GM19238 (cell line): ENCODE results near the gene OSGIN1.
A peak's percentile ranks its signal among the peaks of the same experiment; 100 is the strongest.

Source experiments
- DNase-seq: peaks from one replicate; pipeline ENCODE4 v3.0.0; 2011; ENCODE audit warnings: low spot score; ENCODE audit not compliant: insufficient read length

OSGIN1 gene, protein sequence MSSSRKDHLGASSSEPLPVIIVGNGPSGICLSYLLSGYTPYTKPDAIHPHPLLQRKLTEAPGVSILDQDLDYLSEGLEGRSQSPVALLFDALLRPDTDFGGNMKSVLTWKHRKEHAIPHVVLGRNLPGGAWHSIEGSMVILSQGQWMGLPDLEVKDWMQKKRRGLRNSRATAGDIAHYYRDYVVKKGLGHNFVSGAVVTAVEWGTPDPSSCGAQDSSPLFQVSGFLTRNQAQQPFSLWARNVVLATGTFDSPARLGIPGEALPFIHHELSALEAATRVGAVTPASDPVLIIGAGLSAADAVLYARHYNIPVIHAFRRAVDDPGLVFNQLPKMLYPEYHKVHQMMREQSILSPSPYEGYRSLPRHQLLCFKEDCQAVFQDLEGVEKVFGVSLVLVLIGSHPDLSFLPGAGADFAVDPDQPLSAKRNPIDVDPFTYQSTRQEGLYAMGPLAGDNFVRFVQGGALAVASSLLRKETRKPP

DNA sequence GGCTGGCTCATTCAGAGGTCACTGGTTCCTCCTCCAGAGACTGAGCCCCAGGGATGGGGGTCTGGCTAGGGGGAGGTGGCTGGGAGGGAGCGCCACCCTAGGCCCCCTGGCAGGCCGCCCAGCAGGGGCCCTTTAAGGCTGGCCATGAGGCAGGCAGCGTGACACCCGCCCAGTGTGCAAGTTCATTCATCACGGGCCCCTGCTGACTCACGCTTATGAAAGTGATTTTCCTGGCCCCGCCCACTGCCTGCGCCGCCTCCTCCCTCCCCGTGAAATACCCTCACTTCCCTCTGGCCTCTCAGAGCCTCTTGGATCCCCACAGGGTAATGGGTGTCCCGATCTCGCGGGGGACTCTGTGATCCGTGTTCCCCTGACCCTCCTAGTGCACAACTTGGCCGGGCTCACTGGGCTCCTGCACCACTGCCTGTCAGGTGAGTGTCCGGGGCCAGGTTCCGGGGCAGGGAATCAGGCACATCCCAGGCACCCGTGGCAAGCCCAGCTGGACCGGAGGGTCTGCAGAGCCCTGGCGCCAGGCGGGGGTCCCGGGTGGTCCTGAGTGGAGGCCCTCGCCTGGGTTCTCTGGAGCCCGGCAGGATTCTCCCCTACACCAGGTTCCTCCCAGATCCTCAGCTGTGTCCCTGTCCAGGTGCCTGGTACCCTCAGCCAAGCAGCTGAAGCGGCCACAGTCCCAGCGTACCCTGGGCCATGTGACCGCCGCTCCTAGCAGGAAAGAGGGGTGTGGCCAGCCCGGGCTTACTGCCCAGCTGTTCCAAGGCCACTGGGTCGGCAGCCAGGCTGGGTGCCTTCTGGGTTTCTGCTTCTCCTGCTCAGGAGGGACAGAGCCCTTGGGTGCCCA, at the start of gene OSGIN1:
OSGIN1 (plus strand) TSS at position 301 of the 856 bp plus-strand sequence. CDS start 4,432 bp downstream, outside the sequence.
- DNase-seq = peak; percentile 62

GRCh38 chr16:83903751-83904150, 49.3 kb upstream of the OSGIN1 start:
- DNase-seq = no peak

DNA sequence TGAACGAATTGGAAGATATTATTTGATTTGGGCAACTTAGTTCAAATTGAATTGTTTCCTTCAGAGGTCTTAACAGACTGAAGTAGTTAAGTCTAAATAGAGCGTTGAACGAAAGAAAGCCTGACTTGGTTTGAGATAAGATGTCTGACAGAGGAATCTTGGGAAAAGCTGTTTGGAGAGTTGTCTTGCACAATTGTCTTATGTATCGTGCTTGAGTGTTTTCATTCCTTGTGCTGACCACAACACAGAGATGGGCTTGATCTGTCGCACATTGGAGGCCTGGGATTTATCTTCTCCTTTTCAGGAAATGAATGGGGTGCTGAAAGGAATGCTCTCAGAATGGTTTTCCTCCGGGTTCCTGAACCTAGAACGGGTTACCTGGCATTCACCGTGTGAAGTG, 46.4 kb upstream of the OSGIN1 start:
- DNase-seq = no peak

DNA sequence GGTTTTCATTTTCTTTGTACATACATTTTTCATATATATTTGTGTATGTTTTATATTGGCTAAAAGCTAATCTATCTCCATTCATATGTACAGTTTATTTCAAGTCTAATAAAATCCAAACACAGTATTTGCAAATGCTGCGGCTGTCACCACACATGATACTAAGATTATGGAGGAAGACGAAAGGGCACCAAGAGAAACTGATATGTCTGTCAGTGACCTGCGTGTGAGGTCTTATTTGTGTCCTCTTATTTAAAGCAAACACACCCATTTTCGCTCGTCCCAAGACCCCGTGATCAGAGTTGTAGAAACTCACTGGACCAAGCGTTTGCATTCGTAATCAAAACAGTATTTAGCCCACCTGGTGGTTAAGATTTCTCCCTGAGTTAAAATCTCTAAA, 45.9 kb upstream of the OSGIN1 start:
- no peak for DNase-seq

DNA sequence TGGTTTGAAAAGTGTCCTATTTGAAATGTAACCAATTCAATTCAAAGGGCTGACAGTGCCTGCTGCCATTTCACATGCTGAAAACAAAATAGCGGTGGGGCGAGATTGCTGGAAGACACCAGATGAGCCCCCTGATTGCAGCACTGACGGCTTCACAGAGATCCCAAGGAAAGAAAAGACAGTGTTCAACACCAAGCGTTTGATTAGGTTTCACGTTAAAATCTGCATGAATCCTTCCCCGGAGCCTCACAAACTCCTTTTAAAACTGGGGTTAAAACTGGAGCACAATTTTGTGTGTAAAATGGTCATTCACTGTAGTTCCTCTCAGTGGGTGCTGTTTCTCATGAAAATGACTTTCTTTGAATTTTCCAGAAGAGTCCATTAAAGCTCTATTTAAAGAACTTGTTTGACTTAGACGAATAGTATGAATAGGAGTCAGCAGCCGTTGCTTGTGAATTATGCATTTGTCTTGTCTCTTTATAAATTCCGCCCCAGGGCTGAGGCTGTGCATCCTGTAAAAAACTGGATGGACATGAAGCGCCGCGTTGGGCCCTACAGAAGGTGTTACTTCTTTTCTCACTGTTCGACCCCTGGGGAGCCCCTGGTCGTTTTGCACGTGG, 45.3 kb upstream of the OSGIN1 start:
- DNase-seq = no peak

DNA sequence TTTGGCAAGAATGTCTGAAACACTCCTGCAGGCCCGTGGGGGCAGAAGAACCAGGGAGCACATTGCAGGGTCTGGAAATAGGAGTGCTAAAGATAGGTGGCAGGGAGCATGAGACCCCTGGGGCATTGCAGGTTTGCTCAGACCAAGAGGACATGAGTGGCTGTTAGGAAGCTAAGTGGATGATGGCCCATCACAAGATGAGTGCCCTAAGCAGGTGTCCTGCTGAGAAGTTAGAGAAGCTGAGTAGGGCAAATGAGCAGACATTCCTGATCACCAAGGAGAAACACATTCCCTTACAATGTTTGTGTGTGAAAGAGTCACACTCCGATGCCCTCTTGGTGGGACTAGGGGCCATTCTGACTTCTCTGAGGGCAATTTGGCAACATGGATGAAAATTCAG, 44.2 kb upstream of the OSGIN1 start:
- DNase-seq = no peak

DNA sequence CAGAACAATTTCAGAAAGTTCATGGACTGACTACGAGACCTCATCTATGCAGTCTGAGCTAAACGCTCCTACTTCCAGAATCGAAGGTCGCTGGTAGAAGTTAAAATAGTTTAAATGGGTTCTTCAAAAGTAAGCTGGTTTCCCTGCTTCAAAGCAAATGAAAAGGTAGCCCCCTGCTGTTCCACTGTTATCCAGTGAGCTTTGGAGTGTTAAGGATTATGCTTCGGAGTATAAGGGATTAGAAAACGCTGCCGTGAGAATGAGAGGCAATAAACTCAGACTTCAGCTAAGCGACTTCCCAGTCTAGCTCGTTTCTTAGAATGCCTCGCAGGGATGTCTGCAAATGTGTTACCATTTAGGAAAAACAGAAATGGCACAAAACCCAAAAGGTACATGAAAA, 41.8 kb upstream of the OSGIN1 start:
- DNase-seq = no peak

GRCh38 chr16:83912519-83913244, 40.4 kb upstream of the OSGIN1 start:
- DNase-seq = no peak

DNA sequence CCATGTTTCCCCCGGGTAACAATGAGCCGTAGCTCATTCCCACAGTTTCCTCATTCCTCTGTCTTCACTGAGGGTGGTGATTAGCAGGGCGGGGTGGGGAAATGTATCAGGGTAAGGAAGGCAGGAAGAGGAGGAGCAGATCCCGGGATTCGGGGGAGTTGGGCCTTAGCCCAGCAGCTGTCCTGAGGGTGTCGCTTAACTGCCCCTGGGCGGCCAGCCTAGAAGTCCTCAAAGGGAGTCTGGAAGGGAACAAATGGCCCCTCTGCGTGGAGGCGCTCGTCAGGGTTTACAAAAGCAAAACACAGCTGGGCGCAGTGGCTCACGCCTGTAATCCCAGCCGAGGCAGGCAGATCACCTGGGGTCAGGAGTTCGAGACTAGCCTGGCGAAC, 39.8 kb upstream of the OSGIN1 start:
- no peak for DNase-seq

DNA sequence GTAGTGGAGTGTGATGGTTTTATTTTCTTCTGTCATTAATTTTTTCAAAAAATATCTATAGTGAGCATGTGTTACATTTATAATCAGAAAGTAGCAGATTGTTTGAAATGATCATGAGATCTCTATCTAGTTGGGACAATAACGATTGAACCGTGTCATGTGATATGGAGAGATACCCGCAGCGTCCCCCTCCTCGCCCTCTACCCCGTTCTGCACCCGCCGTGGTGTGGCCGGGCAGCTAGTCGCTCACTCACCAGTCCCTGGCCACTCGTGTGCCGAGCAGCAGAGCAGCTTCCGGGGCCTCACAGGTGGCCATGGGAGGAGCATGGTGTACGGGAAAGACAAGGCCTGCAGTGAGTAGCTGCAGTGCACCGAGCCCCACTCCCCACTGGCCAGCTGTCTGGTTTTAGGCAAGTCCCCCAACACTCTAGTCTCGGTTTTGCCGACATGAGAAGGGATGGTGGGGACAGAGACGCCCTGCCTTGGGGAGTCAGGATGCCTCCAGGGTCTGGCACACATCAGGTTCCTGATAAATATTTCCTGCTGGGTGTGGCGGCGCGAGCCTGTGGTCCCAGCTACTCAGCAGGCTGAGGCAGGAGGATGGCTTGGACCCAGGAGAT, 38.8 kb upstream of the OSGIN1 start:
- DNase-seq = no peak

- no peak for DNase-seq
These were observed 38.0 kb upstream of the OSGIN1 start for GRCh38 chr16:83915081-83915480.

GRCh38 chr16:83915491-83915890, 37.5 kb upstream of the OSGIN1 start:
- no peak for DNase-seq

- no peak for DNase-seq
These were observed 35.6 kb upstream of the OSGIN1 start for GRCh38 chr16:83917152-83918120.

GRCh38 chr16:83920894-83921491, 32.0 kb upstream of the OSGIN1 start:
- DNase-seq = no peak

DNA sequence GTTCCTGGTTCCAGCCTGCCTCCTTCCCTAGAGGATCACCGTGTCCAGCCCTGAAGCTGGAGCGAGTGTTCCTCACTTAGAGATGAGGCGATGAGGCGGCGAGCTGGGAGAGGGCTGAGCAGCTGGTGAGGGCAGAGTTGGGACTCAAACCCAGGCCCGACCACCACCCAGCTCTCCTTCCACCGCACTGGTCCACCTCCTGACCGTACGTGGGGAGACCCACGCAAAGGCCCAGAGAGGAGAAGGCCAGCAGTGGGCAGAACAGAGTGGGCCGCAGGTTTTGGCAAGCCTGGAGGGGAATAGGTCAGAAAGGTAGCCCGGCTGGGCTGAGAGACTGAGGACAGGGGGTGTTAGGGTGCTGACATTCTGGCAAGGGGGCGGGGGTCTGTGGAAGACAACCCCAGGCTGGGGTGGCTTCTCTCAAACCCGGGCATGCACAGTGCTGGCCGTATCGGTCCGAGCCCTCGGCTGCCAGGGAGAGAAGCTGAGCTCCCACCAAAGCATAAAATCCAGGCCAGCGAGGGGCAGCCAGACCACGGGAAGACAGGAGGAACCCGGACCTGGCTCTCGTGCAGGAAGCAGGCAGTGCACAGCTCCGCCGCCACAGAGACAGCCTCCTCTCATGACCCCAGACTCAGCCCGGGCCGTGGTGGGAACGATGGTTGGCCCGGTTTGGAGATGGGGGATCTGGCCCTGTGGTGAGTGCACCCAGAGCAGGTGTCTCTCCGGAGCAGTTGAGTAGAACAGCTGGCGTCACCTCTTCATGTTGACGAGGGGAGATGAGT, 29.3 kb upstream of the OSGIN1 start:
- no peak for DNase-seq

GRCh38 chr16:83924686-83925085, 28.4 kb upstream of the OSGIN1 start:
- DNase-seq = no peak

DNA sequence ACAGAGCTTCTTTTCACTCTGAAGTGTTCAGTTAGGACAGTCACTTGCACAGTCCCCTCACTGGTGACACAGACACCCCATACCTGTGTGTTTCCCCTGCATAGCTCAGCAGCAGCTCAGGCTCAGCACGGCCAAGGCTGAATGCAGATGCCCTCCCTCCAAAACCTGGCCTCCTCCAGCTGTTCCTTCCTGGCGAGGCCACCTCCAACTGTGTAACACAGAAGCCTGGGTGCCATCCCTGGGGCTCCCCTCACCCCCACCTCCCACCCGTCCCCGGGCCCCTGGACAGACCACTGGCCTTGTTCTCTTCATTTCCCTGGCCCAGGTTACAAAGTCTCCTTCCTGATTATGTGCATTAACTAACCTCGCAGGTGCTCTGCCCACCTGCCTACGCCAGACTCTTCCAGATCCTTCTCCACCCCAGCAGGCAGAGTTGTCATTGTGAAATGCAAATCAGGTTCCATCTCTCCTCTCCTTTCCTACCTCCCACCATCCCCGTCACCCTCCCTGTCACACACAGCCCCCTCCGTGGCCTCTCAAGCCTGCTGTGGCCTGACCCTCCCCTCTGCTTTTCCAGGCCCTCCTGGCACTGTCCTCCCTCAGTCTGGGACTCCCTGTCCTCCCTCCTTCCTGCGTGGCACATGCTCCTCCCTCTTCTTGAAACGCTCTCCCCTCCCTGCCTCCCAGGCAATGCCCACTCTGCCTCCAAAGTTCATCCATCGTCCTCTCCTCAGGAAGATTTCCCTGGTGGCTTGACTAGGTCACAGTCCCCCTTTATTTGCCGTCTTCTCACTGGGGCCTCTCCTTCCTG, 27.7 kb upstream of the OSGIN1 start:
- no peak for DNase-seq
